ENCODE measurements around the gene MRPL17.

- peak; percentile 11 to 50 (median 36) for TF ChIP-seq CTCF (IDR thresholded peaks at IDR 0.05)
- no peak for TF ChIP-seq POLR2A (IDR thresholded peaks at IDR 0.05)
- no peak for TF ChIP-seq EP300 (IDR thresholded peaks at IDR 0.05)
- peak in 1 of 4 donors; percentile 42 for TF ChIP-seq POLR2AphosphoS5 (IDR thresholded peaks at IDR 0.05)
Measured at GRCh38 chr11:6703247-6704063, 20.3 kb upstream of the MRPL17 start.

Data from sigmoid colon (tissue), 4 donors.